Keratinocyte (primary cell): Measurements from ENCODE around the gene FBXO31. TPM values are rescaled to one million over a fixed set of nuclear protein-coding genes. Genes with fewer than 3 reads are reported as not detected.

Experiments used
- DNase-seq: peaks from one replicate; pipeline ENCODE4 v3.0.0-alpha.2; 2011; ENCODE audit warnings: low read depth, missing footprints, low spot score
- FAIRE-seq: peaks from 2 replicates; lab custom pipeline; 2011; peaks lifted over from hg19 to GRCh38; lab: Jason Lieb, UNC
- H2AFZ ChIP-seq: 2 replicates; pipeline ENCODE4 v1.6.0; 2012; ENCODE audit warnings: low read length, control low read depth, inconsistent platforms; ENCODE audit not compliant: control insufficient read depth
- H3K27ac ChIP-seq: 2 replicates; pipeline ENCODE4 v1.5.1; 2011; ENCODE audit warnings: low read length; ENCODE audit not compliant: control insufficient read depth, insufficient read depth
- H3K27me3 ChIP-seq: 3 replicates; pipeline ENCODE4 v1.6.0; 2011; ENCODE audit warnings: low read length; ENCODE audit not compliant: control insufficient read depth, insufficient read depth; ENCODE audit errors: extremely low read depth
- H3K36me3 ChIP-seq, 2 experiments: 2 replicates in 1 of 2; 3 replicates in 1 of 2; pipeline ENCODE4 v1.5.1; 2011; ENCODE audit warnings: low read length in 2 of 2, mild to moderate bottlenecking in 1 of 2; ENCODE audit not compliant: control insufficient read depth in 2 of 2, insufficient read depth in 2 of 2; ENCODE audit errors: extremely low read depth in 1 of 2
- H3K4me1 ChIP-seq: 3 replicates; pipeline ENCODE4 v1.5.1; 2011; ENCODE audit warnings: low read length; ENCODE audit not compliant: control insufficient read depth, insufficient read depth; ENCODE audit errors: extremely low read depth
- H3K4me2 ChIP-seq: 3 replicates; pipeline ENCODE4 v1.6.0; 2011; ENCODE audit warnings: low read depth, low read length; ENCODE audit not compliant: control insufficient read depth, insufficient read depth; ENCODE audit errors: extremely low read depth
- H3K4me3 ChIP-seq, 3 experiments: fragments of 200-600 bp in 1 of 3; sonication (generic) in 1 of 3; 2 replicates in 2 of 3; 3 replicates in 1 of 3; pipeline ENCODE4 v1.5.1; 2011 to 2016; ENCODE audit warnings: low read length in 3 of 3, mild to moderate bottlenecking in 3 of 3, control low read depth in 2 of 3, inconsistent platforms in 1 of 3, low read depth in 1 of 3, mixed read lengths in 1 of 3, mixed run types in 1 of 3, moderate library complexity in 1 of 3; ENCODE audit not compliant: control insufficient read depth in 2 of 3, insufficient read depth in 2 of 3; ENCODE audit errors: extremely low read depth in 1 of 3
- H3K79me2 ChIP-seq: 2 replicates; pipeline ENCODE4 v1.6.0; 2012; ENCODE audit warnings: low read length; ENCODE audit not compliant: control insufficient read depth, insufficient read depth
- H3K9ac ChIP-seq: 3 replicates; pipeline ENCODE4 v1.6.0; 2011; ENCODE audit warnings: low read length; ENCODE audit not compliant: control insufficient read depth, insufficient read depth; ENCODE audit errors: extremely low read depth
- H3K9me1 ChIP-seq: 3 replicates; pipeline ENCODE4 v1.6.0; 2011; ENCODE audit warnings: low read length; ENCODE audit not compliant: control insufficient read depth, insufficient read depth; ENCODE audit errors: extremely low read depth
- H3K9me3 ChIP-seq: 2 replicates; pipeline ENCODE4 v1.5.1; 2012; ENCODE audit warnings: low read depth, low read length; ENCODE audit not compliant: control insufficient read depth
- H4K20me1 ChIP-seq: 3 replicates; pipeline ENCODE4 v1.6.0; 2011; ENCODE audit warnings: low read length; ENCODE audit not compliant: control insufficient read depth, insufficient read depth; ENCODE audit errors: extremely low read depth
- CTCF ChIP-seq, 3 experiments: IDR thresholded peaks in 1 of 3; conservative IDR thresholded peaks in 1 of 3; optimal IDR thresholded peaks in 1 of 3; 2 replicates in 2 of 3; 3 replicates in 1 of 3; pipeline versions ENCODE3 to v1.5.1; 2011; ENCODE audit warnings: low read length in 3 of 3, mild to moderate bottlenecking in 3 of 3, moderate library complexity in 2 of 3, control low read depth in 1 of 3, inconsistent platforms in 1 of 3; ENCODE audit not compliant: insufficient read depth in 2 of 3; ENCODE audit errors: extremely low read depth in 1 of 3
- EZH2 ChIP-seq: IDR thresholded peaks from one replicate; pipeline ENCODE4 v1.6.1; 2012; ENCODE audit warnings: inconsistent platforms, mild to moderate bottlenecking, low read length, moderate library complexity
- dilution Hi-C: fragments of 300-500 bp; cut with MboI; formaldehyde crosslinking; loops from one replicate; pipeline ENCODE4 v1.7.0; 2020; ENCODE audit warnings: low sequenced_read_pairs; ENCODE audit not compliant: extremely low pct_ligation_motif_present
- polyA plus RNA-seq, 5 experiments: library from polyadenylated mRNA; depleted of rRNA in 3 of 5; stranded (reverse) in 3 of 5; stranded (forward) in 1 of 5; unstranded in 1 of 5; fragments of >200 nt; gene quantifications; 1 replicate in 1 of 5; 2 replicates in 3 of 5; 3 replicates in 1 of 5; pipeline versions ENCODE4 v1.2.1 to v1.2.3, GENCODE V29; 2011 to 2012; ENCODE audit warnings: missing spikeins in 2 of 5, low read depth in 1 of 5, low replicate concordance in 1 of 5

The FBXO31 gene
- polyA plus RNA-seq, 1 donor (not counting 4 experiments of a cell fraction or from before 2014, with no cell fraction given): 17.0 TPM

- Histone ChIP-seq H3K9me3 (no peaks in the 10 kb centered on the region), H2AFZ (no peak overlapping the region), H3K4me2 (no peak overlapping the region), H3K9me1 (peaks cover 2% of the 10 kb centered on the region), H3K9ac (no peak overlapping the region), H3K4me1 (no peaks in the 10 kb centered on the region), H3K79me2 (peaks cover 79% of the 10 kb centered on the region), H3K27ac (no peak overlapping the region), H3K4me3 (no peak overlapping the region), H4K20me1 (peaks cover 19% of the 10 kb centered on the region), H3K36me3 (peaks cover 18 to 22% of the 10 kb centered on the region in 2 experiments), H3K27me3 (no peaks in the 10 kb centered on the region)
- FAIRE-seq (no peak), DNase-seq (no peak)
- dilution Hi-C loops: no loop called here
- TF ChIP-seq EZH2 (no peak), CTCF (optimal IDR thresholded peaks at IDR 0.05 in 1 of 3, IDR thresholded peaks at IDR 0.05 in 1 of 3, conservative IDR thresholded peaks at IDR 0.05 in 1 of 3; ENCODE audit: extremely low read depth in 1 of 3, insufficient read depth in 2 of 3, low read length in 3 of 3) (no peak)
Measured at GRCh38 chr16:87367529-87367928, 16.0 kb downstream of the FBXO31 start.

GRCh38 chr16:87366930-87367329 lies 16.6 kb downstream of the FBXO31 start:
- Histone ChIP-seq H3K9ac (no peak overlapping the region), H3K27me3 (no peaks in the 10 kb centered on the region), H3K4me3 (no peak overlapping the region), H3K9me1 (peaks cover 2% of the 10 kb centered on the region), H3K4me1 (no peaks in the 10 kb centered on the region), H3K9me3 (no peaks in the 10 kb centered on the region), H4K20me1 (peaks cover 19% of the 10 kb centered on the region), H3K27ac (no peak overlapping the region), H3K4me2 (no peak overlapping the region), H2AFZ (no peak overlapping the region), H3K36me3 (peaks cover 16 to 23% of the 10 kb centered on the region in 2 experiments), H3K79me2 (peaks cover 75% of the 10 kb centered on the region)
- dilution Hi-C loops: no loop called here
- FAIRE-seq (no peak), DNase-seq (no peak)
- TF ChIP-seq CTCF (optimal IDR thresholded peaks at IDR 0.05 in 1 of 3, IDR thresholded peaks at IDR 0.05 in 1 of 3, conservative IDR thresholded peaks at IDR 0.05 in 1 of 3; ENCODE audit: extremely low read depth in 1 of 3, insufficient read depth in 2 of 3, low read length in 3 of 3) (no peak), EZH2 (no peak)
